GM12878 (cell line): ENCODE results near the gene ADGRE1. TPM values are rescaled to one million over a fixed set of nuclear protein-coding genes. Genes with fewer than 3 reads are reported as not detected.

Source experiments
- ATF2 ChIP-seq: IDR thresholded peaks from 2 replicates; pipeline ENCODE4 v1.6.1; 2012; ENCODE audit warnings: low read length, inconsistent platforms
- CBX5 ChIP-seq: sonication (generic); IDR thresholded peaks from 2 replicates; pipeline ENCODE4 v1.6.1; 2016; ENCODE audit warnings: low read depth, moderate library complexity, mild to moderate bottlenecking, inconsistent platforms
- E2F8 ChIP-seq: fragments of 450-650 bp; IDR thresholded peaks from 2 replicates; pipeline ENCODE4 v1.6.1; 2018; ENCODE audit warnings: mild to moderate bottlenecking, low read depth, moderate library complexity; ENCODE audit not compliant: partially characterized antibody
- EZH2 ChIP-seq: IDR thresholded peaks from 2 replicates; pipeline ENCODE4 v1.6.1; 2012; ENCODE audit warnings: low read depth, mild to moderate bottlenecking, control low read depth, inconsistent platforms, low read length, borderline replicate concordance; ENCODE audit not compliant: control insufficient read depth
- MYB ChIP-seq: fragments of 150-350 bp; IDR thresholded peaks from 2 replicates; pipeline ENCODE4 v1.6.1; 2014; ENCODE audit warnings: mild to moderate bottlenecking, low read depth, low read length, borderline replicate concordance
- POU2F2 ChIP-seq: IDR thresholded peaks from 3 replicates; pipeline ENCODE4 v1.6.1; 2011; ENCODE audit warnings: low read depth, mild to moderate bottlenecking, low read length, borderline replicate concordance
- PRDM15 ChIP-seq: fragments of 450-650 bp; formaldehyde crosslinking; IDR thresholded peaks from 2 replicates; pipeline ENCODE4 v1.4.0; 2020; ENCODE audit warnings: mild to moderate bottlenecking, moderate library complexity
- RBBP5 ChIP-seq: fragments of 200-600 bp; sonication (generic); conservative IDR thresholded peaks from 2 replicates; pipeline ENCODE4 v1.6.1; 2016
- RCOR1 ChIP-seq: conservative IDR thresholded peaks from 2 replicates; pipeline ENCODE4 v1.6.1; 2012; ENCODE audit warnings: low read depth, low read length, improper control_type of control experiment
- SMAD1 ChIP-seq: fragments of 450-650 bp; IDR thresholded peaks from 2 replicates; pipeline ENCODE4 v1.6.1; 2018; ENCODE audit warnings: mild to moderate bottlenecking, low read depth; ENCODE audit not compliant: partially characterized antibody
- SUPT20H ChIP-seq: IDR thresholded peaks from 2 replicates; pipeline ENCODE4 v1.6.1; 2011; ENCODE audit warnings: low read depth, mild to moderate bottlenecking, low read length, moderate library complexity, borderline replicate concordance; ENCODE audit not compliant: control insufficient read depth
- TARDBP ChIP-seq: IDR thresholded peaks from 2 replicates; pipeline ENCODE4 v1.6.1; 2016; ENCODE audit warnings: borderline replicate concordance
- ZNF207 ChIP-seq: fragments of 450-650 bp; IDR thresholded peaks from 2 replicates; pipeline ENCODE4 v1.6.1; 2014; ENCODE audit warnings: antibody characterized with exemption, mild to moderate bottlenecking, borderline replicate concordance
- ZNF592 ChIP-seq: fragments of 450-650 bp; IDR thresholded peaks from 2 replicates; pipeline ENCODE4 v1.6.1; 2017; ENCODE audit warnings: mild to moderate bottlenecking, moderate library complexity
- ZZZ3 ChIP-seq: IDR thresholded peaks from 2 replicates; pipeline ENCODE4 v1.6.1; 2011; ENCODE audit warnings: low read depth; ENCODE audit not compliant: control insufficient read depth, insufficient read length
- polyA plus RNA-seq, 11 experiments: library from polyadenylated mRNA; depleted of rRNA in 4 of 11; unstranded in 6 of 11; stranded (reverse) in 5 of 11; fragments of >200 nt; fragmentation: Nextera tagmentation in 4 of 11; fragmentation: Illumina TruSeq in 1 of 11; extraction: Ambion mirVana in 4 of 11; extraction: Trizol in 1 of 11; gene quantifications; 1 replicate in 1 of 11; 2 replicates in 10 of 11; pipeline versions ENCODE4 v1.2.1 to v1.2.3, GENCODE V29; 2011 to 2016; ENCODE audit warnings: inconsistent platforms in 2 of 11, missing spikeins in 2 of 11, low read depth in 1 of 11
- total RNA-seq, 4 experiments: library from RNA; depleted of rRNA in 3 of 4; stranded (reverse); fragments of >200 nt in 3 of 4; fragmentation: Illumina TruSeq in 1 of 4; extraction: Trizol in 1 of 4; gene quantifications; 2 replicates each; pipeline versions ENCODE4 v1.2.1 to v1.2.3, GENCODE V29; 2013 to 2021

Gene ADGRE1
- total and polyA plus RNA-seq, 10 of the 15 experiments (the other 5 are each of a cell fraction or from before 2014, with no cell fraction given) = 7.9 to 35.7 (median 9.9) TPM

- TF ChIP-seq MYB = no peak
- no peak for TF ChIP-seq SMAD1
- no peak for TF ChIP-seq ZNF207
- TF ChIP-seq CBX5 = no peak
- TF ChIP-seq POU2F2 = peak; percentile 57; the same call in 1 of the 3 replicates
- no peak for TF ChIP-seq RBBP5
- no peak for TF ChIP-seq RCOR1
- no peak for TF ChIP-seq EZH2
- TF ChIP-seq E2F8 = no peak
- TF ChIP-seq ATF2 = peak; percentile 82
- no peak for TF ChIP-seq ZZZ3
- no peak for TF ChIP-seq SUPT20H
- TF ChIP-seq PRDM15 (CRISPR knock-in tag) = no peak
- no peak for TF ChIP-seq TARDBP
- no peak for TF ChIP-seq ZNF592
Measured at GRCh38 chr19:6947745-6948144, 60.4 kb downstream of the ADGRE1 start (continued).
